Measurements from ENCODE around the gene DHCR7.

DHCR7 gene

DNA sequence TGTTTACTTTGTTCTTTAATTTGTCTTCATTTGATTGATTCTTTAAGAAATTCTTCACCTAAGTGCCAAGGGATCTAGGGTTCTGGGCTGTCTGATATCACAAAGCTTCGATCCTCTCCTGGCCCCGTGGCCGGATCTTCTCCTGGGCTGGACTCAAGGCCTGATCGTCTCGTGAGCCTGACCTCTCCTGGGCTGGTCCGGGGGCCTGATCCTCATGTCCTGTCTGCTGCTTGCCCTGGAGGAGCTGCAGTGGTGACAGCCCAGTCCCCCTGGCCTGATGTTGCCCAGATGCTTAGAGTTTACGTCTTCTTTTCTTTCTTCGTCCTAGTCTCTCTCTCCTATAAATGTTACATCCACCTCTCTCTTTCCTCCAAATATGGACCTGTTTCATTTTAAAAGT lies 8.1 kb upstream of the DHCR7 start:
- DNase-seq = no peak

DNA sequence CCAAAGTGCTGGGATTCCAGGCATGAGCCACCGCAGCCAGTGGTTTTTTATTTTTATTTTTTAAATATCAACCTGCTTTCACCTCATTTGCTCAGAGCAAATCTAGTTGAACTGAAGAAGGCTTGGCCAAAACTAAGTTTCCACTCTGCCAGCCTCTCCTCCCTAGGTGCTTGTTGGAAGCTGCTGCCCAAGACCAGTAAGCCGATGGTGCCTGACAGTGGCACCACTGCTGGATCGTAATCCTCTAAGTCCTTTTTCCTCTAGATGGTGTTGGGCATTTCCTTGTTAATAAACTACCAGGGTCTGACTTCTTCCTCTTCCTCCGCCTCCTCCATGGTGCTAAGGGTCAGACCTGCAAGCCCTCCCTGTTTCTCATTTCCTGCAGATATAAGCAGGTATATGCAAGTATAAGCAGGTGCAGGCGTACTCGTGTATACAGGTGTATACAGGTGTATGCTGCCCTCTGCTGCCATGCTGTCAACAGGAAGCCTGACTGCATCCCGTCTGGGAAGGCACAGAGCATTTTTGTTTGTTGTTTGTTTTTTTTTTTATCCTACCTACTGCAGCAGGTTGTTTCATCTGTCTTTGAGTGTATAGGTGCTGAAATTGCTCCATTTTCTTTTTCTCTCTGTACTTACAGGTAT lies 6.4 kb upstream of the DHCR7 start:
- no peak for DNase-seq

DNA sequence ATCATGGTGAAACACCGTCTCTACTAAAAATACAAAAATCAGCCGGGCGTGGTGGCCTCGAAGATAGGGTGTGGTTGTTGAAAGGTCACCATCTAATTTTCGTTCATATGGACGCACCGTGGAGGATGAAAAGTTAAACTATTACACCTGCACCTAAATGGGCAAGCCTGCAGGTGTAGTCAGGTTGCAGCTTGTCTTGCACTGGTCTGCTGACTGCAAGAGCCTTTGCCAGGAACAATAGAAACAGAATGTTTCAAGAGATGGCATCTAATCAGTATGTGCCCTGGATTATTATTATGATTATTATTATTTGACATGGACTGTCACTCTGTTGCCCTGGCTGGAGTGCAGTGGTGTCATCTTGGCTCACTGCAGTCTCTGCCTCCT lies 5.7 kb upstream of the DHCR7 start:
- no peak for DNase-seq

DNA sequence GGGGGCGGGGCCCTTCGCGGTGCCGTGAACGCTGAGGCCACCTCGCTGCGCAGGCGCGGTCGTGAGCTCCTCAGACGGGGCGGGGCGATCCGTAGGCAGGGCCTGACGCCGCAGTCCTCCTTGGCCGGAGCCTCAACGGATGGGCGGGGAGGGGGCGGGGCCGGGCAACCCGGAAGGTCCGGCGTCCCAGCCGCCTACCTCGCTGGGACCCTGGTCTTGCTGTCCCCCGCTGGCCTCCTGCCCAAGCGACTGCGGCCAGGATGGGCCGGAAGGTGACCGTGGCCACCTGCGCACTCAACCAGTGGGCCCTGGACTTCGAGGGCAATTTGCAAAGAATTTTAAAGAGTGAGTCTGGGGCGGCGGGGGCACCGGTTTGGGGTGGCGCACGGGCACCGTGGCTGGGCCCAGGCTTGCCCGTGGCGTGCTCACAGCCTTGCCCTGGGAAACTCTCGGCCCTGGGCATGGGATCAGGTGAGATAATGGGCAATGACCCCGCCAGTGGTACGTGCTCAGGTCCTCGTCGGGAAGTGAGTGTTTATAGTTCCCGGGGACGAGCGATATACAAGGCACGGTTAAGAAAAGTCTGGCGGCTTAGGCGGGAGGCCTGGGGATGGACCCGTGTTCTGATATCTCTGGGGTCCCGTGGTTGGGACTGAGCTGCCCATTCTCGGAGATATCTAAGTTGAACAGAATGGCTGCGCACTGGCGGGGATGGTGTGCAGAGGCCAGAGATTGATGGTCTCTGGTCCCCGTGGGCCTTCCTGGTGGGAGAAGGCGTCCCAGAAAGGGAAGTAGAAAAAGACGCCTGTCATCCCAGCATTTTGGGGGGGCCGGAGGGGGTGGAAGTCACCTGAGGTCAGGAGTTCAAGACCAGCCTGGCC lies 5.1 kb upstream of the DHCR7 start, which contains the start of gene NADSYN1:
Gene NADSYN1 (plus strand): TSS at position 167 of the 881 bp plus-strand sequence. CDS start 94 bp downstream, at position 261.
- DNase-seq = peak; percentile 87

DNA sequence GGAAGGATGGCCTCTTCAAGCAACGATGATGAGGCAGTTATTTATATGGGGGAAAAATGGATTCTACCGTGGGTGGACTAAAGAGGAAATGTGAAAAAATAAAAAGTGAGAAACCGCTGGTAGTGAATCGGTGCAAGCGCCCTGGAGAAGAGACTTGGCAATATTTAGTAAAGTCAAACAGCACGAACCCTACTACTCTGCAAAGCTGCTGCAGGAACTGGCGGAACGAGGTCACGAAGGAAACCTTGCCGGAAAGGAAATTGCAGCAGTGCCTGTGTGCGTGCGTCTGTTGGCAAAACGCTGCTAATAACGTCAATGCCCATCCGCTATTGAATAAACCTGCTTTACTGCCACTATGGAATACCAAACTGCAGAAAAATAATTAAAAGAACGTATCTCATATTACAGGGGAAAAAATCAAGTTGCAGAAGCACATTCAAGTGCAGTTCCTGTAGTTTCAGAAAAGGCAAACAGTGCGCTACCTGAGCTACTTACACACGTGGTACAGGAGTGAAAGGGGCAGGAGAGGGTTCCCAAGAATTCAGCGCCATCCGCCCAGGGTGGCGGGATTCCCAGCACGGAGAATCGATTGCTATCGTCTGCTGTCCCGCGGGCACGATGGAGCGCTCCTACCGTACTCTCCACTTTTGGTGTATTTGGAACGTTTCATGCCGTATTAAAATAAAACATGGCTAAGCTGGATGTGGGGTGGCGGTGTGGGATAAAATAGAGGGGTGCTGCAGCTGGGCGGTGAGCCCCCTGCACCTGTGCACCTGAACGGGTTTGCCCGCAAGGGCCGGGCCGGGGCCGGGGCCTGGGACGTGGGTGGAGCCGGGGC lies 4.2 kb upstream of the DHCR7 start:
- peak; percentile 65 for DNase-seq

DNA sequence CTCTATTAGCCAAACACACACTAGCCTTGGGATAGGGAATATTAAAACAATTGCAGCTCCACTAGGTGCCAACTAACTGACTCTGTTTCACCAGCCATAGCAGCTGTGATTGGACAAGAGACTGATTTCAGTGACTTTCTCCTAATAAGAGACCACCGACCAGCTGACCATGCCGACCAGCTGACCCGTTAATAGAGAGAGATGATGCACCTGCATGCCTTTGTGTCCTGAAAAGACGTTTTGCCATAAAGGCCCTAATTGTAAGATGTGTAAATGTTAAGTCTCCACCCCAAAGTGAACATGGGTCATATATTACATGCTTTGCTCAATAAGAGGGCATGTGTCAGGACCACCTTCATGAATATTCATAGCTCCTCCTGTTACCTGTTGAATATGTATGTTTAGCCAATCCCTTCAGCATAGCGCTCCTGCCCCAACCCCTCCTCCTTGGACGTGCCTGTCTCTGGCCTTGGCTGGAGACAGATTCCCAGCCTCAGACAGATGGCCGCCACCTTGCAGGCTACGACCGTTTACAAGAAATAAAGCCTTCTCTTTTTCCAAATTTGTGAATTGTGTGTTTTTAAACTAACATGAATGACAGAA lies 3.5 kb upstream of the DHCR7 start:
- DNase-seq = peak; percentile 5

DNA sequence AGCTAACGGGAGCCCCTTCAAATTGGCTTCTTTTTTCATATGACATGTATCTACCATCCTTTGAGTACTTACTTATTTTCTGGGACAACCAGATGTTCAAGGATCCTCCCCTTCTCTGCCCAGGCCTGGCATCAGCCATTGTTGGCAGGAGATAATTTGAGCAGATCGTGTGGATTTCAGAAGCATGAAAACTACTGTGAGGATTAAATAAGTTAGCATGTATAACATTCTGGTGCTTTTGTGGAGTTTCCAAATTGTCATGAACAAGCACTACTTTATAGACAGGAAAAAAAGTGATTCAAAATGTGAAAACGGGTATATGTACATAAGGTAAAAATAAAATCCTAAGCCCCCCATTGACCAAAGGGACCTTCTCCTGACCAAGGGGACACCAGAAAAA lies 2.7 kb upstream of the DHCR7 start:
- DNase-seq = no peak

DNA sequence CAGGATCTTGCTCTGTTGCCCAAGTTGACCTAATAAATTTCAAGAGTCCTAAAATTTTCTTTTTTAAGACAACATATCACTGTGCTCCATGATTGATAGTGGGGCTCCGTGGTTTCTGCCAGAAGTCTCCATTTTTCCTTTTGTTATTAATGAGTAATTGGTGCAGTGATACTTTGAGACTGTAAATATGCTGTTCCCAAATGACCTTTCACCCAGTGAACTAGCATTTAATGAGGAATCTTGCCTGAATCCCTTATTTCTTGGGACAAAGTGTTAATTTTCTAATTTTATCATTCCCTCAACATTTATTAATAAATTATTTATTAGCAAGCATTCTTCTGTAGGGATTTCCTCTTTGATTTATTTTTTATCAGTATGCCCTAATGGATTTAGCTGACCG lies 2.3 kb upstream of the DHCR7 start:
- no peak for DNase-seq

DNA sequence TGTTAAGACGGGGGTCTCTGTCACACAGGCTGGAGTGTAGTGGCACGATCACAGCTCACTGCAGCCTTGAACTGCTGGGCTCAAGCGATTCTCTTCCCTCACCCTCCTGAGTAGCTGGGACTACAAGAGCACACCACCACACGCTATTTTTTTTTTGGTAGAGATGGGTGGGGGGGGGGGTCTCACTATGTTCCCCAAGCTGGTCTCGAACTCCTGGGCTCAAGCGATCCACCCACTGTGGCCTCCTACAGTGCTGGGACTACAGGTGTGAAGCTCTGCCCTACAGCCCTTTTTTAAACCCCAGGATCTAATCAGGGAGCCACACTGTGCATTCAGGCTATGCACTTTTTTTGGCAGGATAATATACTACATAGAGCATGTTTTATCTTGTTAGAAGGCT lies 1.4 kb upstream of the DHCR7 start:
- no peak for DNase-seq

DNA sequence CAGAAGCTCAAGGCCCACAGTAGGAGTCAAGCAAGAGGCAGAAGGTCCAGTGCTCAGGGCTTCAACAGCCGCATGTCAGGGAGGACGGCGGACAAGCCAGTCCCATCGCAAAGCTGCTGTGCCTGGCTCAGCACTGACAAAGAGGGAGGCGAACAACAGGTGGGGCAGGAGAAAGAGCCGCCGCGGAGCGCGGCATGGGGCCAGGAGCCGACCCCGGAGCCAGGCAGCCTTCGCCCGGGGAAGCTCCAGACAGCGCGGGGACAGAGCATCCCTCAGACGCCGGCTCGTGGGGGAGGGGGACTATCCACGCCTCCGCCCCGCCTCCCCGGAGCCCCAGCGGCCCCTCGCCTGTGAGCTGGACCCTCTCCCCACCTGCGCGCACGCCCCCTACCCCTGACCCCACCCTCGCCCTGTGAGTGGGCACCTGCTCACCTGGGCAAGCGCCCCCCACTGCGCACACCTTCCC lies 369 bp downstream of the DHCR7 start:
- DNase-seq = peak; percentile 38

DNA sequence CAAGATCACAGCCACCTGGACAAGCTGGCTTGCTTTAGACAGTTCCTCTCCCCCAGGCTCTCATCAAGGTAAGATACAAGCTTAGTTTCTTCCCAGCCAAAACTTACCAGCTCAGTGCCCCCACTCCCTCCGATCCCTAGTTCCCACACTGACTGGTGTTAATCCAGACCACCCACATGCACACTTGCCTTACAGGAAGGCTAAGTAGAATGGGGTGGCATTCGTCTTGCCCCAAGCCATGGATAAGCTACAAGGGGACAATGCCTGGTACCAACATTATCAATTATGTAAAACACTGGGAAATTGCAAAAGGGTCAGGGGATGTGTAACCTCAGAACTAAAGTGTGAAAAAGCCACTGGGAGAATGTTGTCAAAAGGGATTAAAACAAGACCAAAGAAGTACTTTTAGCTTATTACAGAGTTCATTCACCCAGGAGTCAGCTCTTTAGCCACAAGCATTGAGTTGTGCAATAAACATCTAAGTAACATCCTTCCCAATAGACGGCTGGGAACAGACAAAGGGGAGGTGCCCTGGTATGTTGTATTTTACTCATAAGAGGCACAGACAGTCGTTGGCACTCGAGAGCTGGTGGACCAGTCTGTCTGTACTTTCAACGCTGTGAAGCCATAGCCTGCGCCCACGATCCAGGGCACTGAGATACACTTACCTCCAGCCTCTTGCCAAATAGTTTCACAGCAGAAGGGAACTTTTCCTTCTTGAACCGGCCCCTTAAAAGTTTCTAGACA lies 1.1 kb downstream of the DHCR7 start:
- no peak for DNase-seq

DNA sequence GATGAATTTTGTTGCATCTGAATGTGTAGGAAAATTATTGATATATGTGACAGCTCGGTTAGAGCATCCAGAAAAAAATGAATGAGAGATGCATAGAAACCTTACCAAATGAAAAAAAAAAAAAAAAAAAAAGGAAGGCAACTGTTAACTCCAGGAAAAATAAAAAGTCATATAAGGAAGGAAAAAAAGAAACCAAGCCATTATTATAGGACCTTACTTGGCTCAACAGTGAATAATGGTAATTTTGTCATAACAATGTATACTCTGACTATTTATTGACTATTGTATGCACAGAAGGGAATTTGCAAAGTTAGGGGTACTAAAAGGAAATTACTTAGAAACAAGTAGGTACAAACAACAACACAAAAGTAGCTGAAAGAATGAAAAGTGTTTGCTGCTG lies 2.0 kb downstream of the DHCR7 start:
- DNase-seq = no peak

DNA sequence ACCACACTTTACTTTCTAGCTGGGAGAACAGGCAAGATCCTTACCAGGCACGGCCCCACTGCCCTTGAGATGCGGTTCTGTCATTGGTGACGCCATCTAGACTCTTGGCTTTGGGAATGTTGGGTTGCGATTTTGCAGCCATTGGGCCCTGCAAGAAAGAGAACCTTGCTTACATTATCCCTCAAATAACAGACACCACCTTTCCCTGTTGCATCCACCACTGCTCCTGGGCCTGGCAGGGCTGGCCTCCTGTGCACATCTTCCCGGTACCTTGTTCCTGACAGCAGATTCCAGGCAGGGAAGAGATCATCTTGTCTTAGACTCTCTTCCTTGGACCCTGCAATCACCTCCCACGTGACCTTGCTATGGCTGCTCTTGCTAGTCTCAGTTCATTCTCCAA lies 3.4 kb downstream of the DHCR7 start:
- no peak for DNase-seq

DNA sequence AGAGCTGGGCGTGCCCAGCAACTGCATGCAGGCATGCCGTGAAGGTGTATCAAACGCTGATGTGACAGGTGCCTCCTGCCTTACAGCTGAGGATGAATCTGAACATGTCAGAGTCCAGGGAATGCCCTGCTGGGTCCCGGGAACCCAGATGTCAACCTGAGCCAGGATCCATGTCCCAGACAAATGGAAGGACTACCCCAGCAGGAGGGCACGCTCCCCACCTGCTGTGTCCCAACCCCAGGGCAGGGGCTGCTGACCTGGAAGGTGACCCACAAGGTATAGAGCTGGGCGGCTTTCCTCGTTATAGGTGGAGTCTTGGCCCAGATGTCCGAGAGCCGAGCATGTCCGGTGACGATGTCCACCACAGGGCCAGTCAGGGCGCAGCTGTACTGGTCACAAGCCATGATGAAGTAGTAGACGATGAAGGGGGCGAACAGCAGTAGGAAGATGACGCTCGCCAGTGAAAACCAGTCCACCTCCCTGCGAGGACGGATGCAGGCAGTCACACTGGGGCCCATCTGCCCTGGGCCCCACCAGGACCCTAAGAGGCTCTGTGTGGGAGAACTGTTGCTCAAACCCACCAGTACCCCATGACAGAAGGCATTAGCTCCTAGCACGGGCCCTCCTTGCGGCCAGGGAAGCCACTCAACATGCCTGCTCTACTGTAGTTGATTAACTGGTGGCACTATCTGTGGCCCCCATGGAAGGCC lies 4.3 kb downstream of the DHCR7 start:
- DNase-seq = no peak

DNA sequence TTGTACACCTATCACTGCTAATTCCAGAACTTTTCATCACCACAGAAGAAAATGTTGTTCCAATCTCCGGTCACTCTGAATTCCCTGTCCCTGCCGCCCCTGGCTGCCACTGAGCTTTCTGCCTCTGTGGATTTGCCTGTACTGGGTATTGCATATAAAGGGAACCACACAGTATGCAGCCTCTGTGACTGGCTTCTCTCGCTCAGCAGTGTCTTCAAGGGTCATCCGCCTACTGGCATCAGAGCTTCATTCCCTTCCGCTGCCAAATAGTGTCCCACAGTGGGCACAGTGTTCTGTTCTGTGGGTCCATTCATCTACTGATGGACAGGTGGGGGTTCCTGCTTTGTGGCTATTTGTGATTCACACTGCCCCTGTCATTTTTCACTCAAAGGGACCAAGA lies 5.3 kb downstream of the DHCR7 start:
- DNase-seq = no peak

DNA sequence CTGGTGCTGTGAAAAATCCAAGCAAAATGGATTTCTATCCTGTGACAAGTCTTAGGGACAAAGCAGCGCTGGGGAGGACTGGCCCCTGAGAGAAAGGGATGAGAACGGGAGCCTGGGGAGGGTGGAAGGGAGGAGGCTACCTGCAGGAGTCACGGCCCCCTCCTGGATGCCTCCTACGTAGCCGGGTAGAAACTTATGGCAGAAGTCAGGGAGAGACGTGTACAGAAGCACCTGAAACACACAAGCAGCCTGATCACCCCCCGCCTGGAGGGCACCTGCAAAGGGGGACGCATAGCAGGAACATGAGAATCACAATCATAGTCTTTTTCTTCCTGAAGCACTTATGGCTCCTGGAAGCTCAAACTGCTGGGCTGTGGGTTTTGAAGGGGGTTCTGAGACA lies 6.1 kb downstream of the DHCR7 start:
- no peak for DNase-seq

DNA sequence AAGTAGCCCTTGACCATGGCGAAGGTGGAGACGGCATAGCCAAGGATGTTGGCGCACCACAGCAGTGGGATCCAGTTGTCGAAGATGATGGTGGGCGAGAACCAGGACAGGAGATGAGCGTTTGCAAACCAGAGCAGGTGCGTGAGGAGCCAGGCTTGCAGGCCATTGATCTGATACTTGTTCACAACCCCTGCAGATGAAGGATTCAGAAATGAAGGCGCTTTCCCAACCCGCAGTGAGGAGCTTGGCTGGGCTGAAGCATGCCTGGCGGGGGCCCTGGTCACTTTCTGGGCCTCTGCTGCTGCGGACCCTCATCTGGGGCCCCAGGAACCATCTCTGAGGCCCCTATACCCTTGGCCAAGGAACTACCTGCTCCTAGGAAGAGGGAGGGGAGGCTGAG lies 6.9 kb downstream of the DHCR7 start:
- no peak for DNase-seq

DNA sequence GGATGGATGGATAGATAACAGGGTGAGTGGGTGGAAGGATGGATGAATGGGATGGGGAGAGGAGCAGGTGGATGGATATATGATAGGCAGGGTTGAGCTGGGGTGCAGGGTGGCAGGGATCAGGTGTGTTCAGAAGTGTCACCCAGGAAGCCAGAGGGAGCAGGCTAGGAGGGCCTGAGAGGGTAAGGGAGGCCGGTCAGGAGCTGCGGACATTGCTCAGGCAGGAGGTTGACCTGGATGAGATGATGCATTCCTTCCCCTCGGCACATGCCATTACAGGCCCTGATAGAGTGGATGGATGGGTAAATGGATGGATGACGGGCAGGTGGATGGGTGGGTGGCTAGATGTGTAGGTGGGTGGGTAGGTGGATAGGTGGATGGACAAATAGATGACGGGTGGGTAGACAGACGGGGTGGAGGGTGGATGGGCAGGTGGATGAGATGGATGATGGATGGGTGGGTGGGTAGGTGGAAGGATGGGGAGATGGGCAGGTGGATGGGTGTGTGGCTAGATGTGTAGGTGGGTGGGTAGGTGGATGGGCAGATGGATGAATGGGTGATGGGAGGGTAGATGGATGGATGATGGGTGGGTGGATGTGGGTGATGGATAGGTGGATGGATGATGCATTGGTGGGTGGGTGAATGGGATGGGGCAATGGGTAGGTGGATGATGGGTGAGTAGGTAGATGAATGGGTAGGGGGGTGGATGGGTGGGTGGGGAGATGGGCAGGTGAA lies 8.0 kb downstream of the DHCR7 start:
- no peak for DNase-seq

DNA sequence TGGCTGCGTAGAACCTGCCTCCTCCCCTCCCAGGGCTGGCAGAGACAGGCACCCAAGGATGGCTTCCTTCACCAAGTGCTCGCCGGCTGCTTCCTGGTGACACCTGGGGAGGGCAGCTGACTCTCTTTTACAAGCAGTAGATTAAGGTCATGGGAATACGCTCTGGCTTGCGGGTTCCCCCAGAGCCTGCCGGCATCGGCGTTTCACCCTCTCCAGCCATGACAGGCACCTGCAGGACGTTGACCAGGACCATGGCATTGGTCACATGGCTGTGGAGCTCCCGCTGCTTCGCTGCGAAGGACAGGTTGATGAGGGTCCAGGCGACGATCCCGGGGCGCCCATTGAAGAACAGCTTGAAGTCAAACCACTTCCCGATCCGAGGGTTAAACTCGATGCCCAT lies 9.5 kb downstream of the DHCR7 start:
- DNase-seq = no peak

DNA sequence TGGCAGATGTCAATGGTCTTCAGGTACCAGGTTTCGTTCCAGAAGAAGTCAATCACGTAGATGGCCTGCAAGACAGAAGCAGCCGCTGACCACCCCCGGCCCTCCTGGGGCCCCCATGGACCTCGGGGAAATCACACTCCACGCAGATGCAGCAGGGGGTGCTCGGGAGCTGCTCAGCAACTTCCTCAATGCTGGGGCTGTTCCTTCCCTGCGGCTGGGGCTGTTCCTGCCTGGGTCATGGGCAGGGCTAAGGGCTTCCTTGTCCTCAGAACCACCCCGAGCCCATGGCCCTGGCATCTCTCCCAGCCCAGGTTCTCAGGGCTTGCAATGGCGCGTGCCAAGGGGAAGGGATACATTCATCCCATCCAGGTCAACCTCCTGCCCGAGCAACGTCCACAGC lies 10.3 kb downstream of the DHCR7 start:
- no peak for DNase-seq

DNA sequence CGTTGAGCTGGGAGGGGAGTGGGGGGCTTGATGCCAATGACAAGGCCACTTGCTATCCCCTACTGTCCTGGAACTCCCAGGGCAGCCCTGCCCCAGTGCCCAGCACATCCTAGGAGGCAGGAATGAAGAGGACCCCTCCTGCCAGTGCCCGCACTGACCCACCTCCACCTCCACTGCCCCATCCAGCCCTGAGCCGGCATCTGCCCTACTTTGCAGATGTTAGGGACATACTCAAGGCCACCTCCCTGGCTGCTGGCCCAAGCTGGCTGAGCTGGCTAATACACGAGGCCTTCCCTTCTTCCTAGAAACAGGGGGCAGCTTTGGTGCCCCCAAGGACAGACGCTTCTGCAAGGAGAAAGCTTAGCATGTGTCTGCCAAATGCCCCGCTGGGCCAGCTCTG lies 10.8 kb downstream of the DHCR7 start:
- no peak for DNase-seq
